GM19452 (cell line): Measurements from ENCODE around the gene LSM14B.

ENCODE experiments used
- ATAC-seq: cut with Tn5 transposase; IDR thresholded peaks from one replicate; pipeline ENCODE4 v1.9.1; 2021; ENCODE audit not compliant: unreplicated experiment

The LSM14B gene

GRCh38 chr20:62182469-62183425, 60.5 kb downstream of the LSM14B start, which contains the start of gene MTG2:
Gene MTG2, plus strand, starts transcription at chr20:62183028. Its CDS starts 10,393 bp downstream, at chr20:62193421.
- ATAC-seq: peak; percentile 95

GRCh38 chr20:62183426-62184142, 61.3 kb downstream of the LSM14B start:
- ATAC-seq: no peak
